ENCODE data around the gene IL23R.

DNA sequence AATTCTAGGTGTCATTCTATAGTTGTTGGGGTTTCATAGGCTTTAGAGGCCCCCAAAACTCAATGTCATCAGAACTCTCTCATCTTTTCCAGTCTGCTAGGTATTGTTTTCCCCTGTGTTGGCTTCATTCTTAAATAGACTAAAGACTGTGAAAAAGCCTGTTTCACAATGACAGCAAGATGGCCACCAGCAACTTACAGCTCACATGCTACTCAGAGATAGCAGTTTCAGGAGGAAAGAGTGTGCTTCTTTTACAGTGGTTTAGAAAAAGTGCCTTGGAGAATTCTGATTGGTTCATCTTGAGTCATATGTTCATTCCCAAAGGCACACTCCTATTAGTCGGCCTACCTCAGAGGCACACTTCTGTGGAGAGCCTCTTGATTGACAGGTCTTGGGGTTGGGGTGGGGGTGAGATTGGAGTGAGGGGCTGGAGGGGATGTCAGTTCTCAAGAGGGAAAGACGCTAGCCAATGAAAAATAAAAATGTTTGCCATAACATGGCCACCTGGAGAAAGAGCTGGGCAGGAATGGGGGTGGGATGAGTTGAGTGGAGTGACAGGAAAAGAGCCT, 8.5 kb downstream of the IL23R start:
- TF ChIP-seq, protein P1, sequence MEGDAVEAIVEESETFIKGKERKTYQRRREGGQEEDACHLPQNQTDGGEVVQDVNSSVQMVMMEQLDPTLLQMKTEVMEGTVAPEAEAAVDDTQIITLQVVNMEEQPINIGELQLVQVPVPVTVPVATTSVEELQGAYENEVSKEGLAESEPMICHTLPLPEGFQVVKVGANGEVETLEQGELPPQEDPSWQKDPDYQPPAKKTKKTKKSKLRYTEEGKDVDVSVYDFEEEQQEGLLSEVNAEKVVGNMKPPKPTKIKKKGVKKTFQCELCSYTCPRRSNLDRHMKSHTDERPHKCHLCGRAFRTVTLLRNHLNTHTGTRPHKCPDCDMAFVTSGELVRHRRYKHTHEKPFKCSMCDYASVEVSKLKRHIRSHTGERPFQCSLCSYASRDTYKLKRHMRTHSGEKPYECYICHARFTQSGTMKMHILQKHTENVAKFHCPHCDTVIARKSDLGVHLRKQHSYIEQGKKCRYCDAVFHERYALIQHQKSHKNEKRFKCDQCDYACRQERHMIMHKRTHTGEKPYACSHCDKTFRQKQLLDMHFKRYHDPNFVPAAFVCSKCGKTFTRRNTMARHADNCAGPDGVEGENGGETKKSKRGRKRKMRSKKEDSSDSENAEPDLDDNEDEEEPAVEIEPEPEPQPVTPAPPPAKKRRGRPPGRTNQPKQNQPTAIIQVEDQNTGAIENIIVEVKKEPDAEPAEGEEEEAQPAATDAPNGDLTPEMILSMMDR (IDR thresholded peaks at IDR 0.05), result no peak
- TF ChIP-seq POLR2A (IDR thresholded peaks at IDR 0.05), result no peak
